ENCODE results near the gene SIRPG.
"Not testable (repeated sequence)": the region's sequence is repeated elsewhere in the genome, so short reads cannot be mapped to it uniquely, and the experiment has no call there.

The SIRPG gene

GRCh38 chr20:1616858-1617434, 40.6 kb downstream of the SIRPG start:
- H3K36me3 ChIP-seq (ENCODE audit: control insufficient read depth in 2 of 2, insufficient read depth in 2 of 2, low read length in 2 of 2), result no peaks in the 10 kb centered on the region
- H3K9me3 ChIP-seq (ENCODE audit: control insufficient read depth in 2 of 2, low read length in 2 of 2), result peaks cover 0 to 3% of the 10 kb centered on the region in 2 donors
- H3K9ac ChIP-seq (ENCODE audit: low read depth in 1 of 2, low read length in 2 of 2), result no peak overlapping the region
- H3K4me3 ChIP-seq (ENCODE audit: low read length in 2 of 2), result no peak overlapping the region
- H3K27me3 ChIP-seq (ENCODE audit: control insufficient read depth in 2 of 2, insufficient read depth in 2 of 2, low read length in 2 of 2), result no peaks in the 10 kb centered on the region
- H3K27ac ChIP-seq (ENCODE audit: low read depth in 2 of 2, low read length in 2 of 2), result no peak overlapping the region
- H3K4me1 ChIP-seq (ENCODE audit: control insufficient read depth in 2 of 2, insufficient read depth in 2 of 2, low read length in 2 of 2), result no peaks in the 10 kb centered on the region

GRCh38 chr20:1610404-1610803, 47.2 kb downstream of the SIRPG start:
- H3K9me3 ChIP-seq (ENCODE audit: control insufficient read depth in 2 of 2, low read length in 2 of 2), result not testable (repeated sequence)

GRCh38 chr20:1608678-1609347, 48.8 kb downstream of the SIRPG start:
- H3K27ac ChIP-seq (ENCODE audit: low read depth in 2 of 2, low read length in 2 of 2); H3K27me3 ChIP-seq (ENCODE audit: control insufficient read depth in 2 of 2, insufficient read depth in 2 of 2, low read length in 2 of 2); H3K36me3 ChIP-seq (ENCODE audit: control insufficient read depth in 2 of 2, insufficient read depth in 2 of 2, low read length in 2 of 2); H3K4me3 ChIP-seq (ENCODE audit: low read length in 2 of 2); H3K9me3 ChIP-seq (ENCODE audit: control insufficient read depth in 2 of 2, low read length in 2 of 2); H3K9ac ChIP-seq (ENCODE audit: low read depth in 1 of 2, low read length in 2 of 2); H3K4me1 ChIP-seq (ENCODE audit: control insufficient read depth in 2 of 2, insufficient read depth in 2 of 2, low read length in 2 of 2): not testable (repeated sequence)

More at GRCh38 chr20:1610404-1610803, 47.2 kb downstream of the SIRPG start:
- H3K9ac ChIP-seq (ENCODE audit: low read depth in 1 of 2, low read length in 2 of 2); H3K4me1 ChIP-seq (ENCODE audit: control insufficient read depth in 2 of 2, insufficient read depth in 2 of 2, low read length in 2 of 2); H3K27me3 ChIP-seq (ENCODE audit: control insufficient read depth in 2 of 2, insufficient read depth in 2 of 2, low read length in 2 of 2); H3K4me3 ChIP-seq (ENCODE audit: low read length in 2 of 2); H3K36me3 ChIP-seq (ENCODE audit: control insufficient read depth in 2 of 2, insufficient read depth in 2 of 2, low read length in 2 of 2); H3K27ac ChIP-seq (ENCODE audit: low read depth in 2 of 2, low read length in 2 of 2): not testable (repeated sequence)

GRCh38 chr20:1600736-1601135, 56.8 kb downstream of the SIRPG start:
- H3K27ac ChIP-seq (ENCODE audit: low read depth in 2 of 2, low read length in 2 of 2), result no peak overlapping the region
- no peaks in the 10 kb centered on the region for H3K27me3 ChIP-seq (ENCODE audit: control insufficient read depth in 2 of 2, insufficient read depth in 2 of 2, low read length in 2 of 2)
- H3K4me3 ChIP-seq (ENCODE audit: low read length in 2 of 2), result no peak overlapping the region
- H3K9ac ChIP-seq (ENCODE audit: low read depth in 1 of 2, low read length in 2 of 2), result no peak overlapping the region
- H3K9me3 ChIP-seq (ENCODE audit: control insufficient read depth in 2 of 2, low read length in 2 of 2), result no peaks in the 10 kb centered on the region
- no peaks in the 10 kb centered on the region for H3K4me1 ChIP-seq (ENCODE audit: control insufficient read depth in 2 of 2, insufficient read depth in 2 of 2, low read length in 2 of 2)
- H3K36me3 ChIP-seq (ENCODE audit: control insufficient read depth in 2 of 2, insufficient read depth in 2 of 2, low read length in 2 of 2), result no peaks in the 10 kb centered on the region

- H3K4me3 ChIP-seq (ENCODE audit: low read length in 2 of 2), result no peak overlapping the region
These were observed 62.2 kb downstream of the SIRPG start for GRCh38 chr20:1595333-1595732.

GRCh38 chr20:1588533-1589460, 68.8 kb downstream of the SIRPG start:
- no peaks in the 10 kb centered on the region for H3K36me3 ChIP-seq (ENCODE audit: control insufficient read depth in 2 of 2, insufficient read depth in 2 of 2, low read length in 2 of 2)
- no peaks in the 10 kb centered on the region for H3K27me3 ChIP-seq (ENCODE audit: control insufficient read depth in 2 of 2, insufficient read depth in 2 of 2, low read length in 2 of 2)
- no peaks in the 10 kb centered on the region for H3K9me3 ChIP-seq (ENCODE audit: control insufficient read depth in 2 of 2, low read length in 2 of 2)
- H3K4me3 ChIP-seq (ENCODE audit: low read length in 2 of 2), result no peak overlapping the region
- H3K27ac ChIP-seq (ENCODE audit: low read depth in 2 of 2, low read length in 2 of 2), result no peak overlapping the region
- H3K9ac ChIP-seq (ENCODE audit: low read depth in 1 of 2, low read length in 2 of 2), result no peak overlapping the region
- H3K4me1 ChIP-seq (ENCODE audit: control insufficient read depth in 2 of 2, insufficient read depth in 2 of 2, low read length in 2 of 2), result no peaks in the 10 kb centered on the region

More at GRCh38 chr20:1595333-1595732, 62.2 kb downstream of the SIRPG start:
- H3K36me3 ChIP-seq (ENCODE audit: control insufficient read depth in 2 of 2, insufficient read depth in 2 of 2, low read length in 2 of 2), result no peaks in the 10 kb centered on the region
- no peak overlapping the region for H3K9ac ChIP-seq (ENCODE audit: low read depth in 1 of 2, low read length in 2 of 2)
- no peak overlapping the region for H3K27ac ChIP-seq (ENCODE audit: low read depth in 2 of 2, low read length in 2 of 2)
- H3K4me1 ChIP-seq (ENCODE audit: control insufficient read depth in 2 of 2, insufficient read depth in 2 of 2, low read length in 2 of 2), result no peaks in the 10 kb centered on the region
- no peaks in the 10 kb centered on the region for H3K27me3 ChIP-seq (ENCODE audit: control insufficient read depth in 2 of 2, insufficient read depth in 2 of 2, low read length in 2 of 2)
- H3K9me3 ChIP-seq (ENCODE audit: control insufficient read depth in 2 of 2, low read length in 2 of 2), result no peaks in the 10 kb centered on the region

- H3K27me3 ChIP-seq (ENCODE audit: control insufficient read depth in 2 of 2, insufficient read depth in 2 of 2, low read length in 2 of 2), result no peaks in the 10 kb centered on the region
- no peak overlapping the region for H3K27ac ChIP-seq (ENCODE audit: low read depth in 2 of 2, low read length in 2 of 2)
- H3K9ac ChIP-seq (ENCODE audit: low read depth in 1 of 2, low read length in 2 of 2), result no peak overlapping the region
- no peak overlapping the region for H3K4me3 ChIP-seq (ENCODE audit: low read length in 2 of 2)
- H3K36me3 ChIP-seq (ENCODE audit: control insufficient read depth in 2 of 2, insufficient read depth in 2 of 2, low read length in 2 of 2), result no peaks in the 10 kb centered on the region
- no peaks in the 10 kb centered on the region for H3K9me3 ChIP-seq (ENCODE audit: control insufficient read depth in 2 of 2, low read length in 2 of 2)
- no peaks in the 10 kb centered on the region for H3K4me1 ChIP-seq (ENCODE audit: control insufficient read depth in 2 of 2, insufficient read depth in 2 of 2, low read length in 2 of 2)
These were observed 69.6 kb downstream of the SIRPG start for GRCh38 chr20:1587781-1588532.

GRCh38 chr20:1579488-1579887, 78.1 kb downstream of the SIRPG start:
- H3K27ac ChIP-seq (ENCODE audit: low read depth in 2 of 2, low read length in 2 of 2), result no peak overlapping the region
- no peak overlapping the region for H3K9ac ChIP-seq (ENCODE audit: low read depth in 1 of 2, low read length in 2 of 2)
- no peaks in the 10 kb centered on the region for H3K36me3 ChIP-seq (ENCODE audit: control insufficient read depth in 2 of 2, insufficient read depth in 2 of 2, low read length in 2 of 2)
- no peaks in the 10 kb centered on the region for H3K4me1 ChIP-seq (ENCODE audit: control insufficient read depth in 2 of 2, insufficient read depth in 2 of 2, low read length in 2 of 2)
- no peak overlapping the region for H3K4me3 ChIP-seq (ENCODE audit: low read length in 2 of 2)
- no peaks in the 10 kb centered on the region for H3K9me3 ChIP-seq (ENCODE audit: control insufficient read depth in 2 of 2, low read length in 2 of 2)
- H3K27me3 ChIP-seq (ENCODE audit: control insufficient read depth in 2 of 2, insufficient read depth in 2 of 2, low read length in 2 of 2), result no peaks in the 10 kb centered on the region

Measured in mucosa of rectum (tissue), 2 donors.